K562 (cell line): Measurements from ENCODE around the gene CHD2.
"Not testable (repeated sequence)": the region's sequence is repeated elsewhere in the genome, so short reads cannot be mapped to it uniquely, and the experiment has no call there.

Experiments used
- NFRKB ChIP-seq: fragments of 450-650 bp; IDR thresholded peaks from 2 replicates; pipeline ENCODE4 v1.6.1; 2016; ENCODE audit warnings: low read depth
- SMARCA4 ChIP-seq: fragments of 450-650 bp; IDR thresholded peaks from 2 replicates; pipeline ENCODE4 v1.6.1; 2016

- not testable (repeated sequence) for TF ChIP-seq NFRKB, SMARCA4
These were observed 18.8 kb downstream of the CHD2 start for GRCh38 chr15:92918881-92919280.
